NCI-H345 treated with DMSO at 0.1 percent for 48 hours (cell line): ENCODE measurements around the gene LMAN1.
A peak's percentile ranks its signal among the peaks of the same experiment; 100 is the strongest.

ENCODE experiments used
- DNase-seq: peaks from one replicate; lab custom pipeline; 2025; ENCODE audit not compliant: unreplicated experiment; lab: John Stamatoyannopoulos, UW

The LMAN1 gene, protein sequence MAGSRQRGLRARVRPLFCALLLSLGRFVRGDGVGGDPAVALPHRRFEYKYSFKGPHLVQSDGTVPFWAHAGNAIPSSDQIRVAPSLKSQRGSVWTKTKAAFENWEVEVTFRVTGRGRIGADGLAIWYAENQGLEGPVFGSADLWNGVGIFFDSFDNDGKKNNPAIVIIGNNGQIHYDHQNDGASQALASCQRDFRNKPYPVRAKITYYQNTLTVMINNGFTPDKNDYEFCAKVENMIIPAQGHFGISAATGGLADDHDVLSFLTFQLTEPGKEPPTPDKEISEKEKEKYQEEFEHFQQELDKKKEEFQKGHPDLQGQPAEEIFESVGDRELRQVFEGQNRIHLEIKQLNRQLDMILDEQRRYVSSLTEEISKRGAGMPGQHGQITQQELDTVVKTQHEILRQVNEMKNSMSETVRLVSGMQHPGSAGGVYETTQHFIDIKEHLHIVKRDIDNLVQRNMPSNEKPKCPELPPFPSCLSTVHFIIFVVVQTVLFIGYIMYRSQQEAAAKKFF

DNA sequence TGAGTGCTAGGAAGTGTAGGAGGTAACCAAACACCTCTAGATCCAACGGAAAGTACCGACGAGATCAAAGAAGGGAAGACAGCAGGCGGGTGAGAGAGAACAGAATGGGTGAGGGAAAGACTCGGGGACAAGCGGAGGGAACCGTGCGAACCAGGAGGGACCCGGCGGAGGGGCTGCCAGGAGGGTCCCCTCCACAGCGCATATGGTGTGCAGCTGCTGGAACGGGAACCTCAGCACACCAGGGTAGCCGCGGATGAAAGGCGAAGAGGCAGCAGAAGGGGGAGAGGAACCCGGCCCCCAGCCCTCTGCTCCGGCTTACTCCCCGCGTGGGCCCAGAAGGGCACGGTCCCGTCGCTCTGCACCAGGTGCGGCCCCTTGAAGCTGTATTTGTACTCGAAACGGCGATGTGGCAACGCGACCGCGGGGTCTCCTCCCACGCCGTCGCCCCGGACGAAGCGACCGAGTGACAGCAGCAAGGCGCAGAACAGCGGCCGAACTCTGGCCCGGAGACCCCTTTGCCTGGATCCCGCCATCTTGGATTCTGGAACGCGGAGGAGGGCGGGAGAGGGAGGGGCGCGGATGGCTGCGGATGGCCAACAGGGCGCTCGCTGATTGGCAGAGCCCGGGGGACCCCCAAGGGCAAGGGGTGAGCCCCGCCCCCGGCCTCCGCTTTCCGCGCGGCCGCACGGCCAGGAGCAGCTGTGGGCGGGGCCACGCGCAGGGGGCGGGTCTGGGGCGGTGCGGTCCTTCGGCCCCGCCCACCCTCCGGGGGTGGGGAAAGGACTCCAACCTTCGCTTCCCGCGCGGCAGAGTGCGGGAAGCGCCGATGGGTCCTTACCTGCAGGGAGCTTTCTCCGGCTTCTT lies at the start of gene LMAN1:
LMAN1 (minus strand) TSS at position 554 of the 864 bp plus-strand sequence; CDS start at position 533, 21 bp downstream.
- DNase-seq = peak; percentile 89

DNA sequence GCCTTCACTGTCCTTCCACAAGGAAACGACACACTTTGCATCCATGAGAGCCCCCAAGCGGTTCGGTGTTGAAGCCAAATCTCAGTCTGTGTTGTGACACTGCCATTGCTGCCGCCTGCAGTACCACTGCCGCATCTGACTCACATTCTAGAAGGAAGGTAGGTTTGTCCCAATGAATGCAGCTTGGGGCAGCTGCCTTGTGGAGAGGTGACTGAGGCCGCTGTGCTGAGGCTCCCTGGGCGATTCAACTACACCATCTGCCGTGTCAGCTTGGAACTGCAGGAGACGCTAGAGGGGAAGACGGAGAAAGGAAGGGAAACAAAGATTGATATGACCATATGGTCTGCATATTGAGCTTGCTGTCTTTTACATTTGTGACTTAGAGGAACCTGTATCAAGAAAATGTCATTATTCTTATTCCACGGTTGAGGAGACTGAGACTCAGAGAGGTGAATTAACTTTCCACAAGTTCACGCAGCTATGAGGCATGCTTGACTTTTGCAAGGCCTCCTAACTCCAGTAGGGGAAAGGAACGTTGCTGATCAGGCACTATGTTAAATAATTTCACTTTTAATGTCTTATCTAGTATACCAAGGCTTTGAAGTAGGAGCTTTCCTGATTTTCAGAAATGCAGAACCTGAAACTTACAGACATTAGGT lies 43.5 kb upstream of the LMAN1 start:
- peak; percentile 96 for DNase-seq

DNA sequence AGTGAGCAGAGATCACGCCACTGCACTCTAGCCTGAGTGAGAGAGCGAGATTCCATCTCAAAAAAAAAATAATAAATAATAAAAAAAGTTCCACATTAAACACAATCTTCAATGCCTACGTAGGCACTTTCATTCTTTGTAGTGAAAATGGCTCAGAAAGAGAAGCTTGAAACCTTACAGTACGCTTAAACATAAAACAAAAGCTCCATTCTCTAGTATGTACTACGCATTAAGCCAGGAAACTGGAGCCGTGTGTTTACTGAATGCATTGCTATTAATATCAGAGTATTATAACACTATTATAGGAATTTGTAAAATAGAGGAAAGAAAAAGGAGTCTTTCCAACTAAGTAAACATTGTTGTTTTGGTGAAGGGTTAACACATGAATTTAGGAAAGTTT lies 41.3 kb upstream of the LMAN1 start:
- no peak for DNase-seq

DNA sequence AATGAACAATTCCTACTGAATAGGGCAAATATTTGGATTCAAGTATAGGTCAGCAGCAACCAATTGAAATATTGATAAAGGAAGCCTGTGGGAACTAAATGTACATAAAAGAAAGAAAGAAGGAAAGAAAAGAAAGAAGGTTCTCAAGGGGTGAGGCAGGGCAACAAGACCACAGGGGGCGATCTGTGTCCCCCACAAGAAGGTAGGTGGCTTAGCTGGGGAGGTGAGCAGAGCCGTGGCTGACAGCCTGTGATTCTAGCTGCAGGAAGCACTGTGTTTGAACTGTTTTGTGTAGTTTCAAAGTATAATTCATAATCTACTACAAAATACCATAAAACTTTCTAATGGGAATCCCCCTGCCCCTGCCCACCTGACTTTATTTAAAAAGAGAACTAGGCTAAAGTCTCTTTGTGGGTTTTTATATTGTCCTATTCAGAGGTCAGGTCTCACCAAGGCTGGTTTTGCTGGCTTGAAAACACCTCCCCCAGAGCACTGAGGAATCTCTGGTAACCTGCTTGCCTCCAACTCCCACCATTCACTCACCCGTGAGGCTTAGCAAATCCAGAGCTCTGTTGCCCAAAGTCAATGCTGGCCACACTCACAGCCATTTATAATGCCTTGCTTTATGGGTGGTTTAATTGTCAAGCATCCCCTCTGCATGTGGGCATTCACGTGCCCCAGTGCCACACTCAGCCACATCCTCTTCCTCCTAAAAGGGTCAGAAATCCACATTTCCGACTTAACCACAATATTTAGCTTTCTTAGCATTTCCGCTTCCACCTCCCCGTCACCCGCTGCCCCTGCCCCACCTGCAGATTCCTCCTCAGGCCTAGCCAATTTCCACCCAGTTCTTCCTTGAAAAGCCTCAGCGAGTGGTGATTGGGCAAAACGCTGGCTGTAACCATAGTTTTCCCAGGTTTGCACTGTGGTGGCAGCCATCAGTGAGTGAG lies 36.4 kb upstream of the LMAN1 start:
- DNase-seq = no peak

DNA sequence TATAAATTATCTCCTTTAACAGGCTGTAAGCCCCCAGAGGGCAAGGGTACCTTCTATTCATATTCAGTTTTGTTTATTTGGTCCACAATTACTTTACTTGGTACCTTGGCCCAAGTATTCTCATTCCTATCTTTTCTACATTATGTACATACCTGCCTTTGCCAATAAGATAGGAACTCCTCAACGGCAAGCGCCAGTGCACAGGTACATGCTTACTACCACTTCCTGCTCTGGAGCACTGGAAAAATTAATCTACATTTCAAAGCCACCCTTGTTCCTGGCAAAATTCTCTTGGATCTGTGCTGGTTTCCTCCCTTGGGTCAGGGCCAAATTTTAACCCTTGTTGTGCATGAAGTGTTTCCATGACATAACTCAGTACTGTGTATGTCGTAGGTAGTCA lies 34.3 kb upstream of the LMAN1 start:
- no peak for DNase-seq

DNA sequence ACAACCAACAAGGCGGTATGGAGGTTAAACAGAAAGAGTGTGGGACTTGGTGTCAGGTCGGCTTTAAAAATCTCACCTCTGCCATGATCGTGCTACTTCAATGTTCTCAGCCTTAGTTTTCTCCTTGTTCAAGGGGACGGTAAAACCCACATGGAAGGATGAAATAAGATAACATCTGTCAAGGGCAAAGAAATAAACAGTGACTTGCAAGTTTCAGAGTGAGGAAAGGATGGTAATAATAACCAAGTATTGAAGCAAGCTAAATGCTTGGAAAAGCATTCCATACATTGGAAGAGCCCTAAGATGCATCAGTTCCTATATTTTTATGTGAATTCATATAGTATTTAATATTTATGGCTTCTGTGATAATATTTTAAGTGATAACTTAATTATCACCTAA lies 29.8 kb upstream of the LMAN1 start:
- DNase-seq = no peak

DNA sequence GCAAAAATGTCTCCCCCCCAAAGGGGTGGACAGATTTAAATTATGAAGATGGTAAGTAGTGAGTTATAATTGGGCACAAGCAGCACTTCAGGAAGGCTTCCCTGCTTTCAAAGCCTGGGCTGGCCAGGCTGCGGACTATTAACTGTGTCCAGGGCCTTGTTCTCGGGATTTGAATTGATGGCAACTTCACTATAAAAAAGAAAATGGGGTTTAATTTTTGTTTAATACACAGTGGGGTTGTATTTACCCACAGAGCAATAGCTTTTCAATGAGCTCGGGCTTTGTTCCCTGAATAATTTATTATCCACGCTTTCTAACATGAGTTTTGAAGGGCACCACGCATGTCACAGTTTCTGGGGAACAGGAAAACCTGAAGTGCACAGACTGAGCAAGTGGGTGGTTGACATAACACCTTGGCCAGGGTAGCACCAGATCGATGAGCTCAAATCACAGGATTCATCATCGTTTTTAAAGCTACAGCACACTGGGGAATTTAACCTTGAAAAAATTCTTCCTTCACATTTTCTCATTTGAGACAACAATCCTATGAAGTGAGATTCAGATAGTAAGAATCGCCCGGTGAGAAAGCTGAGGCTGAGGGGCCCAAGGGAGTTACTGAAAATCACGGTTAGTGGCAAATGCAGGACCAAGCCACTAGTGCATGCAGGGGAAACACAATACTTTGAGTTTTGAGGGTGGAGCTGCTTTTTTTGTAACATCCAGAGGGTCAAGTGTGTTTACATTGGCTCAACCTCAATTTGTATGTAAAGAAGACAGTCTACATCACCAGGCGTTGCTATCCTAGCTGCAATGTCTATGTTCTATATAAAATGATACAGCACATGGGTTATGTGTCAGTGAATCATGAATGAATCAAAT lies 28.9 kb upstream of the LMAN1 start:
- DNase-seq = peak; percentile 64

DNA sequence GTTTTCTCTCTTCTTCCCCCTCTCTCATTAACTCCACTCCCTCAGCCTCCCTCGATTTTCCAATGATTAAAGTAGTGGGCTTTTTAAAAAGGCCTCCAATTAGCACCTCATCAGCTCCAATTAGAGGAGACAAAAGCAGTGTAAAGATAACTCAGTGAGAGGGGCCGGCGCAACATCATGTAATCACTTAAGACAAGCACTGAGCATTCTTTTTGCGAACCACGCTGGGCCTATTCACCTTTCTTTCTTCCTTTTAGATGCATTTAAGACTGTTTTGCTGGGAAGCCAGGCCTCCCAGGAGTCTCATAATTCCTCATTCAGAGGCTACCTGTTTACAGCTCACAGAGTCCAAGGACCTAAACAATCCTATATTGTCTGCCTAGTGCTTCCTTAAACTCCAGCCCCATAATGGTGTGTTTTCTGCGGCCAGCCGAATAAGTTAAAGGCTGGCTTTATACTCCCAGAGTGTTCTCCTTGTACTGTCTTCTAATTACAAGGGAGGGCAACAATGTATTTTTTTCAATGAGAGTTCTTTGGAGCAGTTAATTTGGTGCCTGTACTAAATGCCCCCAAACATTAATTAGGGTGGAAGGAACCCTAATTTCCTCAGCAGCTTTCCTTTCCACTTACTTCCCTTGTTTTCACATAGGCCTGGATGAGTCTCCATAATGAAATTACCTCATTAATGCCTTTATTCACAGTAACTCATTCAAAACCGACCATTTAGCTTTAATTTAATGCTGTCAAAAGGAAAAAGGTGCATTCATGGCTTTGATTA lies 28.0 kb upstream of the LMAN1 start:
- no peak for DNase-seq

DNA sequence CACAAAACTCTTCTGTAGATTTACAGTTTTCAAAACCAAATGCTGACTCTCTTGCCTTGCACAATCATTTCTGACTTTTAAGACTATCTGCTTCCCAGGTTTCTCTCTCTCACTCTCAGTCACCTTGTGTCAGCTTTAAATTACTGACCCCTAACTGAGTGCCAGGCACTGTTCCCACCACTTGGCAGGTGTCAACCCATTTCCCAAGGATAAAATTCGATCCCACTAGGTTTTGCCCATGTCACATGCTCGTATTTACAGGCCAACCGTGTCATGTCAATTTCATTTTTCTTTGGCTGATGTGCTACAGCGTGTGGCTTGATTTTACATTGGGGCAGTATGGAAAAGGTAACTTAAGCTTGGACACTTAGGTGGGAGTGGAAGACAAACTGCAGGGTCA lies 26.1 kb upstream of the LMAN1 start:
- no peak for DNase-seq

DNA sequence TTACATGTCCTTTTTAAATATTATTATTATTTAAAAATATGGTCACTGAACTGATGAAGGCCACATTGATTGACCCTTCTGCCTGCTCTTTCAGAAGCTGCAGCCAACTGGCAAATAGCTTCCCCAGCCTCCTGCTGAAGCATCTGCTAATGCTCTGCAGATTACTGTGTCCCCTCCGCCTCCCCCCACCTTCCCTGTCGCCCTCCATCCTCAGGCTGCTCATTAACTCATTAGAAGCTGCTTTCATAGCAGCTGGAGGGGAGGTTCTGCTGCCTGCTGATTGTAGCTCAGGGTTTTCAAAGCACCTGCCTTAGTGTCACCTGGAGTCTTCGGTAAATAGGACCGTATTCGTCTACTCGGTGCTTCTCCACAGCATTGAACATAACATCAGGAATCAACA lies 24.8 kb upstream of the LMAN1 start:
- DNase-seq = peak; percentile 52

DNA sequence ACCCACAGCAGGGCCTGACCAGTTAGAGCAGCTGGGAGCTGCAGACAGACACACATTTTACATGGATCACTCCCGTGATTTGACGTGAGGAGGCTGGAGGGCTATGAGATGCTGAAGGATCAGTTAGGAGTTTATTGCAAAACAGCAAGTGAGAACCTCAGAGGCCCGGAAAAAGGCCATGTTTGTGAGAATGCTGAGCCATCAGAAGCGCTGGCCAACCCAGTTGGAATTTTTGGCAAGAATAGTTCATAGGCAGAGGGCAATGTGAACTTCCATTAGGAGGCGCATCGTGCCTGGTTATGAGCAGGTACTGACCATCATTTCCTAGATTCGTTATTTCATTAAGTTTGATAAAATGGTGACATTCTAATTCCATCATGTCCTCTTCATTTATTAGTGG lies 23.3 kb upstream of the LMAN1 start:
- no peak for DNase-seq

DNA sequence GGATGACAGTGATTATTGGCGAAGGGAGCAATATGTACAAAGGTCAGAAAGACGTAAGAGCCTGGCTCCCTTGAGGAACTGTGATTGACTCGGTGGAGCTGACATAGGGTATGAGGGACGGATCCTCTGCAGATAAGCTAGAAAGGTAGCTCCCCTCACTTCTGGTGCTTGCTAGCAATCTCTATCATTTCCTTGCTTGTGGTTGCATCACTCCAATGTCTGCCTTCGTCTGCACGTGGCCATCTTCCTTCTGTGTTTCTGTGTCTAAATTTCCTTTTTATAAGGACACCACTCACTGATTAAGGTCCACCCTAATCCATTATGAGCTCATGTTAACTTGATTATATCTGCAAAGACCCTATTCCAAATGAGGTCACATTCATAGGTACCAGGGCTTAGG lies 22.9 kb upstream of the LMAN1 start:
- no peak for DNase-seq

DNA sequence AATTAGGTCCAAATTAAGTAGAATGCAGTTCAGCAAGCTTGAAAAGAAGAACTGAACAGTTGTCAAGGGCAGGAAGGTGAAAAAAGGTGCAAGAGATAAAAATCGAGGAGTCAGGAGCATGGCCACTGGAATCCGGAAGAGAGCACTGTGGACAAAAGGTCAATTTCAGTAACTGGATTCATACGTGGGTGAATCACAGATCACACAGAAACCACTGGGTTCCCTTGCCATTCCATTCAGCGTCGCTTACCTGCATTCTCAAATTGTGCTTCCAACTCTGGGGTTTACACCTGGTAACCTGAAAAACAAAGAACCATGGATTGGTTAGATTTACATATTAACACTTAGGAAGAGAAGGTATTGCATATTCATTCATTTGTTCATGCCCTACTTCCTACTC lies 21.6 kb upstream of the LMAN1 start:
- no peak for DNase-seq

DNA sequence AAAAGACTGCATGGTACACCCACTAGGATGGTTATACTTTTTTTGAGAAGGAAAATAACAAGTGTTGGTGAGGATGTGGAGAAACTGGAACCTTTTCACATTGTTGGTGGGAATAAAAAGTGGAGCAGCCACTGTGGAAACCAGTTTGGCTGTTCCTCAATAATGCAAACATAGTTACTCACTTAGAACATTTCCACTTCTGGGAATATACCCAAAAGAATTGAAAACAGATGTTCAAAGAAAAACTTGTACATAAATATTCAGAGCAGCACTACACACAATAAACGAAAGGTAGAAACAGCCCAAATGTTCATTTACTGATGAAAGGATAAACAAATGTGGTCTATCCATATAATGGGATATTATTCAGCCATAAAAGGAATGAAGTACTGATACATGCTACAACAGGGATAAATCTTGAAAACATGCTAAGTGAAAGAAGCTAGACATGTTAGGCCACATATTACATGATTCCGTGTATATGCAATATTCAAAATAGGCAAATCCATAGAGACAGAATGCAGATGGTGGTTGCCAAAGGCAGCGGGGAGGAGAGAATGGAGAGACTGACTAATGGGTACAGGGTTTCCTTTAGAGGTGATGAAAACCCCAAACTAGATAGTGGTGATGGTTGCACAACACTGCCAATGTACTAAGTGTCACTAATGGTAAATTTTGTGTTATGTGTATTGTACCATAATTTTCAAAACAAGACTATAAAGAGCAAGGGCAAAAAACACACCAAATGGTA lies 20.9 kb upstream of the LMAN1 start:
- no peak for DNase-seq

DNA sequence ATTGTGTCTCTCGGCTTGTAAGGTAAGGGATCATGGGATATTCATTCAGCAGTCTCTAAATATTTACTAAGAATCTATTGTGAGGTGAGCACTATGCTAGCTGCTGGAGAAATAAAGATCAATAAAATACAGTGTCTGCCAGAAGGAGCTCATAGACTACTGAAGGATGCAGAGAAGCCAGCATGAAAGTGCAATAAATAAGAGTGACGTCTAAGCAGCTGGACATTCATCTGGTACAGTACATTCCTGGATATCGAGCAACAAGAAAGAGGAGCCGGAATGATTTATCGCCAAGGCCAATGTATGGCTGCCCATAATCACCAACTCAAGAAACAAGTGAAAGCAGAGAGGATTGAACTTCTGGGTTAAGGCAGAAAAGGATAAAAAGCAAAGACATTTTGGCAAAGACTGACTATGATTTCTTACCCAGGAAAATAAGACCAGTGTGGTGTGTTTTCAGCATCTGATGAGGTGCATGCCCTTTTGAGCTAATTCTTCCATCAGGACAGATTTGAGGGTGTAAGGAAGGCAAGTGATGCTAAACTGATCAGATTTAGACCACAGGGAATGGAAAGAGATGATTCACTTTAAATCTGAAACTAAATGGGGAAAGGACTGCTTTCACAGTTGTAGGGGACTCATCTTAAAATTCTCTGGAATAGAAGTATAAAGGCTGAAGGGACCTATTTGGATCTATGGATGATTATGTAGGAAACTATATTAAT lies 18.7 kb upstream of the LMAN1 start:
- no peak for DNase-seq

DNA sequence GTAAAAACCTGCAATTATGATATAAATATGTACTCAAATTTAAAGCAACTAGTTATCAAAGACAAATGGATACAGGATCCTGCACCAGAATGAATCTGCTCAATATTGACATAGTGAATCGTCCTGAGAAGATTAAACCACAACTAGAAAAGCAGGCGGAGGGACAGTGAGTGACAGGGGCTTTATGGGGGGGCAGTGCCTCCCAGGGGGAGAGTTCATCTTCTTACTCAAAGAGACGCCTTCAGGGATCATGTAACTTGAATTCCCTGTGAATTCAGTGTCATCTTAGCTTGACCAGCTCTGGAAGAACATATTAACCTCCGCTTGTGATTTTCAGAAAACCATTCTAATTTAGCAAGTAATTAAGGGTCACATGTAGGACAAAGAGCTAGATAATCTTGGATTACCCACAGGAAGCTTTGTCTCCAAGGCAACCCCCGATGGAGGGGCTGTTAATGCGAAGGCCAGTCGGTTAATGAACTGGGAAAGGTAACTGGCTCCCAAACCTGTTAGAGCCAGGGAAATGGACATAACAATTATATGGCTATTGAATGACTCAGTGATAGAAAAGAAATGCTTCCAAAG lies 17.4 kb upstream of the LMAN1 start:
- no peak for DNase-seq

DNA sequence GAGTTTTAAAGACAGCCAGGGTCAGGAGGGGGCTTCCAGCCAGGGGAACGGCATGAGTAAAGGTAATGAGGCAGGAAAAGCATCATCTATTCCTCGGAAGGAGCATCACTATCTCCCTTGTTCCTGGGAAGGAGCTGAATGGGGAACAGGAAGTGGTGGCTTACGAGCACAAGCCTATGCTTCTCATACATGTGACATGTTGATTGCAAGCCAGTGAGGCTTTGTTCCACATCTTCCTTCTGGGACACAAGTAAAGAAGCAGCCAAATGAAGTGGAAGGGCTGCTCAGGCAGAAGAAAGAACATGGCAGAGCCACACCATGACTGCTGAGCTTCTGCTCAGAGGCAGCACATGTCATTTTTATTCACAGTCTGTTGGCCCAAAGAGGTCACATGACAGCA lies 15.1 kb upstream of the LMAN1 start:
- DNase-seq = no peak
